HG02759 (cell line): ENCODE data around the gene SNTG2.

Experiments used
- ATAC-seq: cut with Tn5 transposase; IDR thresholded peaks from one replicate; pipeline ENCODE4 v1.9.1; 2021; ENCODE audit warnings: mild to moderate bottlenecking, moderate library complexity; ENCODE audit not compliant: unreplicated experiment

The SNTG2 gene

DNA sequence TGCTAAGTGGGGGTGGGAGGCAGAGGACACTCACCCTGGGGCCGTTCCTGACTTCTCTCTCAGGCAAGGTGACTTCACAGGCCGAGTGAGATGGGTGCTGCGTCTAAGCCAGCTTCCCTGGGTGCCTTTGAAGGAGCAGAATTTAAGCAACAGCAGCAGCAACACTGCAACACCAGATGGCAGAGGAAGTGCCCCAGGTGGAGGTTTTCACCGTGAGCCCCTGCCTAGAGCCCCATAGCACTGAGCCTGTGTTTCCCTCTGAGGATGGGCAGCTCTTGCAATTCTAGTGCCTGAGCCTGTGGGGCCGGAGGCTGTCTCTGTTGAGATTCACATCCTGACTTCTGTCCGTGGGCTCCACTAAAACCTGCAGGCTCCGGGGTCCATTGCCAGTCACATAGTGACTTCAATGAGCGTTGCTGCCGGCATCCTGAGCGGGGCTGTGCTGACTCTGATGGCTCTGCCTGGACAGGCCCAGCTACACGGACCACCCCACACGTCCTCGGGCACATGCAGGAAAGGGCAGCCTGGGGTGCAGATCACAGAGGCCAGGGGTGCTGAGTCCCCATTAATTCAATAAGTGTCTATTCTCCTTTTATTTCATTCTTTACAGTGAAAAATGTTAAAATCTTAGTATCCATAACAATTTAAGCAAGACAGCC, 218.8 kb downstream of the SNTG2 start:
- ATAC-seq: no peak

- no peak for ATAC-seq
Measured at GRCh38 chr2:1170241-1170640, 219.6 kb downstream of the SNTG2 start.

DNA sequence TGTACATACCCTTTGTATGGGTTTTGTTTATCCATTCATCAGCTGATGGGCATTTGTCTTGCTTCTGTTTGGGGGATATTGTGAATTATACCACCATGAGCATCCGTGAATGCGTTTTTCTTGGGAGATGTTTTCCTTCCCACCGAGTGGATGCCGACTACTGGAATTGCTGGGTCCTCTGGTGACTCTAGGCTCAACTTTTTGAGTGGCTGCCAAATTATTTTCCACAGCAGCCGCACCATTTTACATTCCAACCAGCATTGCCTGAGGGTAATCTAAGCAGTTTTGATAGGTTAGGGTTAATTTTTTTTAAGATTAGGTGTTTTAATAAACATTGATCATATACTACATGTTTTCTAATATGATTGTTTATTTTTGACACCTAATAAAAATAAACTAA, 220.1 kb downstream of the SNTG2 start:
- no peak for ATAC-seq

GRCh38 chr2:1173528-1173927, 222.9 kb downstream of the SNTG2 start:
- no peak for ATAC-seq

- ATAC-seq: no peak
Measured at GRCh38 chr2:1181893-1182292, 231.2 kb downstream of the SNTG2 start.

DNA sequence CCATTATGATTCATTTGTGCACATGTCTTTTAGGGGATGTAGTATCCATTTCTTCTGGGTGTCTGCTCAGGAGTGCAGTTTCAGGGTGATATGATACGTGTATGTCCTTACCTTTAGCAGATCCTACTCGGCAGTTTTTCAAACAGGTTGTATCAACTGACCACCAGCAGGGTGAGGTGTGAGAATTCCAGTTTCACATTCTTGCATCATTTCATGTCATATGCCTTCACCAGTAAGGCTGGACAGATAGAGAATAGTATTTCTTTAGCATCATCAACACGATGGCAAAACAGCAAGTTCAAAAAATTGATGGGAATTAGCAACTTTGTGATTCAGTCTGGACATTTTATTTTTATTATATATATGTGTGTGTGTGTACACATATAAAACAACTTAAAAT, 232.7 kb downstream of the SNTG2 start:
- no peak for ATAC-seq

GRCh38 chr2:1186421-1186820, 235.8 kb downstream of the SNTG2 start:
- no peak for ATAC-seq

DNA sequence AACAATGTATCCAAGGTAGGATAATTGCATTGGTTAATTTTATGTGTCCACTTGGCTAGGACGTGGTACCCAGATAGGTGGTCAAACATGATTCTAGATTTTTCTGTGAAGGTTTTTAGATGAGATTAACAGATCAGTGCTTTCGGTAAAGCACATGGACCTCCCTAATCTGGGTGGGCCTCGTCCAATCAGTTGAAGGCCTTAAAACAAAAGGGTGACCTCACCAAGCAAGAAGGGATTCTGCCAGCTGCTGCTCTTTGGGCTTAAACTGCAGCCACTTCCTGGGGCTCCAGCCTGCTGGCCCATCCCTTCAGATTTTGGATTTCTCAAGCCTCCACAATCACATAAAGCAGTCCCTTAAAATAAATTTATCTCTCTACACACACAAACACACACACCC, 236.5 kb downstream of the SNTG2 start:
- no peak for ATAC-seq

- ATAC-seq: no peak
Measured at GRCh38 chr2:1192121-1192520, 241.5 kb downstream of the SNTG2 start.

DNA sequence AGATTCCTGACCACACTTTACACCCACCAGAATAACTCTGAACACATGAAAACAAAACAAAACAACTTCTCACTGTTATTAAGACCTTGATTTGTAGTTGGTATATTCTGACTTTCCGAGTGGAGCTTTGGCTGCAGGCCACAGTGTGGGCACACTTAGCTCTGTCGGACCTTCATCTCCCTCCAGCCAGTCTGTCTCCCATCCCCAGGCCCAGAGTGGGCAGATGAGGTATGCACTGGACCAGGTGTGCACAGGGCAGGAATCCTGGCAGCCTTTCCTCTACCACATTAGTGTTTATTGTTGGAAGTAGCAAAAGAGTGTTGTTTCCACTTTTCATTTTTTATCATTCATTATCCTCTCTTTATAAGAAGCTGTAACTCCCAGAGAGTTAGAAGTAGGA, 243.2 kb downstream of the SNTG2 start:
- no peak for ATAC-seq

GRCh38 chr2:1203772-1204171, 253.1 kb downstream of the SNTG2 start:
- no peak for ATAC-seq

DNA sequence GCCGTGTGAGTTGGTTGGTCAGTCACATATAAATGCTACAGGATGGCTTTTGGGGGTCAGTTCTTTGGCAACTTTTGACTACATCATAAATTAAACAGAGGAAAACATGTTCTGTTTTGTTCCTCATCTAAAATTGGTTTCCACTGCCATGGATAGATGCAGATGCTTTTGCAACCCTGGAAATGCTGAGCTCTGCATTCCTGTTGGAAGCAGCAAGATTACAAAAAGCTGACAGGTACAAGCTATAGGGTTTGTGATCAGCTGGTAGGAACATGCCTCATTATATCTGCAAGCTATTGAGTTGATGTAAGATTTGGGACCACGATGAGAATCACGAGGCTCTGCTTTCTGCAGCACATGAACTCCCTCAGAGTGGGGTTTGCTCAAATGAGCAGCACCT, 255.2 kb downstream of the SNTG2 start:
- no peak for ATAC-seq

- no peak for ATAC-seq
Measured at GRCh38 chr2:1207962-1208510, 257.4 kb downstream of the SNTG2 start.

- ATAC-seq: no peak
Measured at GRCh38 chr2:1208522-1208921, 257.9 kb downstream of the SNTG2 start.

GRCh38 chr2:1209246-1209645, 258.6 kb downstream of the SNTG2 start:
- ATAC-seq: no peak

GRCh38 chr2:1209761-1210160, 259.1 kb downstream of the SNTG2 start:
- ATAC-seq: no peak

DNA sequence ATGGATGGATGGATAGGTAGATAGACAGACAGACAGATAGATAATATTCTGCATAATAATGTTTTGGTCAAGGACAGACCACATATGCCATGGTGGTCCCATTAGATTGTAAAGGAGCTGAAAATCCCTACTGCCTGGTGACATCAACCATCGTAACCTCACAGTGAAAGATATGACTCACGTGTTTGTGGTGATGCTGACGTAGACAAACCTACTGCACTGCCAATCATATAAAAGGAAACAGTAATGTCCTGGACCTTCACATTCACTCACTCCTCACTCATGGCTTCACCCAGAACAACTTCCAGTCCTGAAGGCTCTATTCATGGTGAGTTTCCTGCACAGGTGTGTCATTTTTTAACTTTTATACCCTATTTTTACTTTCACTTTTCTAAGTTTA, 259.7 kb downstream of the SNTG2 start:
- ATAC-seq: no peak

DNA sequence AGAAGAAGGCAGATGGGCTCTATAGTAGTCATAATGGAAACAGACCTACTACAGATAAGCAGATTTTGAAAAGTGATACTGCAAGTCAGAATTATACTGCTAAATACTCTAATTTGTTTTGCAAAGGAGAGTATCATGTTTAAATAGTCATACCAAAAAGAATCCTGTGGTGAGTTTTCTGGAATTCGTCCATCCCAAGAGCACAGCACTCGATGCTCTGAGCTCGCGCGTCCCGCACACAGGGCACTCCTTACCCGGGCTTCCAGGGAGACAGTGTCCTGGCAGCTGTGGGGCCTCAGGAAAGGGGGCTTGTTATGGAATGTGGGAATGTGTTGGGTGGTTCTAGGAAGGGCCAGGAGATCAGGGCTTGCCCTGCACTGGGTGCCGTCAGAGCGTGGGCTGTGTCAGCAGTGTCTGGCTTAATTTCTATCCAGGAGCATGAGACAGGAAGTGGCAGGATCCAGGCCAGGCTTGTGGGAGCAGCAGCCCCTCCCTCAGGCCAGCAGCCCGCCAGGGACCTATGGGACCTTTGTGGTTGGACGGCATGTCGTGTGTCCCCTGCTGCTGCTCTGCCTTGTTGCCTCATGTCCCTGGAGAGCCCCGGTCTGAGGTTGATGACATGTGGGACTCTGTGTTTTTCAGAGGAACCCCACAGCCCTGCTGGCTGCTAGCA, 269.4 kb downstream of the SNTG2 start:
- ATAC-seq: no peak

DNA sequence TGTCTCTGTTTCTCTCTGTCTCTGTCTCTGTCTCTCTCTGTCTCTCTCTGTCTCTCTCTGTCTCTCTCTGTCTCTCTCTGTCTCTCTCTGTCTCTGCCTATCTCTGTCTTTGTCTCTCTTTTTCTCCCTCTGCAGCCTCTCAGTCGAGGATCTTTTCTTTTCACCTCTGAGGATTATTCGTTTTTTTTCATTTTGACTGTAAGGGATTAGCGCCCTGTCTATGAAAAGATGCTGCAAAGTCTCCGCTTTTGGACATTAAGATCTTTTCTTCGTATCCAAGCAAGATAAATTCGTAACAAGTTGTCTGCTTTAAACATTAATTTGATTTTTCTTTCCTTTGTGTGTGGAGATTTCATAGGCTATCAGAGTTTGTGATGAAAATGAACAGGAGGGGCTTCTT, 271.4 kb downstream of the SNTG2 start:
- ATAC-seq: no peak

GRCh38 chr2:1223791-1224190, 273.1 kb downstream of the SNTG2 start:
- ATAC-seq: no peak

DNA sequence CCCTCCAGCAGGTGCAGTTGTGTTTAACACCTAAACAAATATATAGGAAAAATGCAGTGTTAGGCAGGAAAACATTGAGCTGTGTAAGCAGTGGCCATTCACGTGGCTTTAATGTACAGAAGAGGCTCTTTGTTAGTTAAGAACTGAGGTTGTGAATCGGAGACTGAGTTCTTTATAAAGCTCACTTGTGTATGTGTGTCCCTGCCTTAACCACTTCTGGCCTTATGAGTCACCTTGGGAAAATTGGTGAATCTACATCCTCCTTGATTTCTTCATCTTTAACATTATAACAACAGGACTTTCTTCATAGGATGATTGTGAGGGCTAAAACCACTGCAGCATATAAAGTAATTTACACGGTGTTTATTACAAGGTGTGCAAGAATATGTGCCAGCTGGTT, 274.3 kb downstream of the SNTG2 start:
- ATAC-seq: no peak

GRCh38 chr2:1226766-1227165, 276.1 kb downstream of the SNTG2 start:
- no peak for ATAC-seq
